HL-60 (cell line): ENCODE measurements around the gene FAAP24.
"Not testable (repeated sequence)": the region's sequence is repeated elsewhere in the genome, so short reads cannot be mapped to it uniquely, and the experiment has no call there.

Experiments
- DNase-seq, 2 experiments: peaks; one replicate each; pipeline ENCODE4 v3.0.0-alpha.2; 2010 to 2020; ENCODE audit warnings: low read depth in 1 of 2, low spot score in 1 of 2
- H3K27ac ChIP-seq: fragments of 250-450 bp; sonication (Bioruptor Pico); replicated peaks from 2 replicates; pipeline ENCODE4 v1.5.1; 2020; ENCODE audit warnings: mild to moderate bottlenecking, moderate library complexity
- H3K27me3 ChIP-seq: fragments of 250-450 bp; sonication (Bioruptor Pico); 2 replicates; pipeline ENCODE4 v1.5.1; 2021; ENCODE audit warnings: mild to moderate bottlenecking, moderate library complexity; ENCODE audit not compliant: insufficient read depth, poor library complexity, severe bottlenecking
- H3K4me3 ChIP-seq: replicated peaks from 2 replicates; pipeline ENCODE4 v1.5.1; 2011; ENCODE audit warnings: mild to moderate bottlenecking, control low read depth, low read length; ENCODE audit not compliant: insufficient read depth
- CTCF ChIP-seq: IDR thresholded peaks from one replicate; pipeline ENCODE4 v1.5.1; 2011; ENCODE audit warnings: low read length, control low read depth, inconsistent platforms; ENCODE audit not compliant: insufficient read depth
- GABPA ChIP-seq: IDR thresholded peaks from 2 replicates; pipeline ENCODE4 v1.6.1; 2012; ENCODE audit warnings: low read depth
- POLR2AphosphoS5 ChIP-seq: IDR thresholded peaks from 2 replicates; pipeline ENCODE4 v1.6.1; 2012; ENCODE audit warnings: low read depth
- SPI1 ChIP-seq: IDR thresholded peaks from 2 replicates; pipeline ENCODE4 v1.6.1; 2012; ENCODE audit warnings: low read depth, mild to moderate bottlenecking, borderline replicate concordance
- TF ChIP-seq, protein P1 (sequence below): IDR thresholded peaks from 2 replicates; pipeline ENCODE4 v1.6.1; 2012; ENCODE audit warnings: low read depth; ENCODE audit not compliant: insufficient replicate concordance

Gene FAAP24

GRCh38 chr19:33002126-33002865 lies 30.3 kb downstream of the FAAP24 start:
- DNase-seq, H3K4me3 ChIP-seq, H3K27me3 ChIP-seq, H3K27ac ChIP-seq: not testable (repeated sequence)

DNA sequence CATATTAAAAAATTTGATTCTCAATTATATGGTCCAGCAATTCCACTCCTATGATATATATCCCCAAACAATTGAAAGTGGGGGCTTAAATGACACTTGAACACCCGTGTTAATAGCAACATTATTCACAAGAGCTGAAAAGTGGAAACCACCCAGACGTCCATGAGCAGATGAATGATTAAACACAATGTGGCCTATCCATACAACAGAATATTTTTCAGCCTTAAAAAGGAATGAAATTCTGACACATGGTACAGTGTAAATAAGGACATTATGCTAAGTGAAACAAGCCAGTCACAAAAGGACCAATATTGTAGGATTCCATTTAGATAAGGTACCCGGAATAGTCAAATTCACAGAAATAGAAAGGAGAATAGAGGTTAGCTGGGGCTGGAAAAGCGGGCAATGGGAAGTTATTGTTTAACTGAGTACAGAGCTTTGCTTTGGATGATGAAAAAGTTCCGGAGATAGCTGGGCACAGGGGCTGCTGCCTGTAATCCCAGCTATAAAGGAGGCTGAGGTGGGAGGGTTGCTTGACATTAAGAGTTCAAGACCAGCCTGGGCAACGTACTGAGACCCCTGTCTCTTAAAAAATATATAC lies 31.5 kb downstream of the FAAP24 start:
- not testable (repeated sequence) for DNase-seq, H3K4me3 ChIP-seq, H3K27me3 ChIP-seq, H3K27ac ChIP-seq

GRCh38 chr19:33005440-33005839 lies 33.4 kb downstream of the FAAP24 start:
- Histone ChIP-seq H3K4me3 (no peak overlapping the region), H3K27me3 (no peaks in the 10 kb centered on the region), H3K27ac (no peak overlapping the region)
- DNase-seq, result no peak
- TF ChIP-seq GABPA (no peak), CTCF (no peak), POLR2AphosphoS5 (no peak), SPI1 (no peak)
- TF ChIP-seq, protein P1, sequence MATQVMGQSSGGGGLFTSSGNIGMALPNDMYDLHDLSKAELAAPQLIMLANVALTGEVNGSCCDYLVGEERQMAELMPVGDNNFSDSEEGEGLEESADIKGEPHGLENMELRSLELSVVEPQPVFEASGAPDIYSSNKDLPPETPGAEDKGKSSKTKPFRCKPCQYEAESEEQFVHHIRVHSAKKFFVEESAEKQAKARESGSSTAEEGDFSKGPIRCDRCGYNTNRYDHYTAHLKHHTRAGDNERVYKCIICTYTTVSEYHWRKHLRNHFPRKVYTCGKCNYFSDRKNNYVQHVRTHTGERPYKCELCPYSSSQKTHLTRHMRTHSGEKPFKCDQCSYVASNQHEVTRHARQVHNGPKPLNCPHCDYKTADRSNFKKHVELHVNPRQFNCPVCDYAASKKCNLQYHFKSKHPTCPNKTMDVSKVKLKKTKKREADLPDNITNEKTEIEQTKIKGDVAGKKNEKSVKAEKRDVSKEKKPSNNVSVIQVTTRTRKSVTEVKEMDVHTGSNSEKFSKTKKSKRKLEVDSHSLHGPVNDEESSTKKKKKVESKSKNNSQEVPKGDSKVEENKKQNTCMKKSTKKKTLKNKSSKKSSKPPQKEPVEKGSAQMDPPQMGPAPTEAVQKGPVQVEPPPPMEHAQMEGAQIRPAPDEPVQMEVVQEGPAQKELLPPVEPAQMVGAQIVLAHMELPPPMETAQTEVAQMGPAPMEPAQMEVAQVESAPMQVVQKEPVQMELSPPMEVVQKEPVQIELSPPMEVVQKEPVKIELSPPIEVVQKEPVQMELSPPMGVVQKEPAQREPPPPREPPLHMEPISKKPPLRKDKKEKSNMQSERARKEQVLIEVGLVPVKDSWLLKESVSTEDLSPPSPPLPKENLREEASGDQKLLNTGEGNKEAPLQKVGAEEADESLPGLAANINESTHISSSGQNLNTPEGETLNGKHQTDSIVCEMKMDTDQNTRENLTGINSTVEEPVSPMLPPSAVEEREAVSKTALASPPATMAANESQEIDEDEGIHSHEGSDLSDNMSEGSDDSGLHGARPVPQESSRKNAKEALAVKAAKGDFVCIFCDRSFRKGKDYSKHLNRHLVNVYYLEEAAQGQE, result no peak

DNA sequence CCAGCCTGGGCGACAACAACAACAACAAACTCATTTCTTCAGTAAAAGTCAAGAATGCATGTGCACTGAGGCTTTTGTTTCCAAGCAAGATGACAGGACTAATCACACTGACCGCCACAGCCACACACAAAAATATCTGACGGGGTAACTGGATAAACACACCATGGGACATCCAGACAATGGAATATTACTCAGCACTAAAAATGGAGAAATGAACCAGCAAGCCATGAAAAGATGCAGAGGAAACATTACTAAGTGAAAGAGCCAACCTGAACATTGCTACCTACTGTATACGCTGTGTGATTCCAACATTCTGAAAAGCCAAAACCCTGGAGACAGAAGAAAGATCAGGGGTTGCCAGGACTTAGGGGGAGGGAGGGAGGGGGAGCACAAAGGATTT lies 36.7 kb downstream of the FAAP24 start:
- Histone ChIP-seq H3K4me3 (no peak overlapping the region), H3K27ac (no peak overlapping the region)
- no peak for DNase-seq

DNA sequence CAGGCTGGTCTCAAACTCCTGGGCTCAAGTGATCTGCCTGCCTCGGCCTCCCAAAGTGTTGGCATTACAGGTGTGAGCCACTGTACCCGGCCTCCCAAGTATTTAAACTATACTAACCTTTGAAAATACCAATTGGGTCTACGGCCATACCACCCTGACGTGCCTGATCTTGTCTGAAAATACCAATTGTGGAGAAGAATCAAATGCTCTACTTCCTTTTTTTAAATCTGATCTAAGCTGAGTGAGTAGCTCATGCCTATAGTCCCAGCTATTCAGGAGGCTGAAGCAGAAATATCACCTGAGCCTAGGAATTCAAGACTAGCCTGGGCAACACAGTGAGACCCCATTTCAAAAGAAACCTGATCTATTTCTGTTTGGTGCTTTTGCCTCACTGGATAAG lies 38.8 kb downstream of the FAAP24 start:
- not testable (repeated sequence) for H3K27me3 ChIP-seq, DNase-seq, H3K4me3 ChIP-seq, H3K27ac ChIP-seq

More for the DNA sequence above, 36.7 kb downstream of the FAAP24 start:
- H3K27me3 ChIP-seq, result no peaks in the 10 kb centered on the region
- no peak for TF ChIP-seq POLR2AphosphoS5
- no peak for TF ChIP-seq CTCF
- TF ChIP-seq, protein P1, result no peak
- no peak for TF ChIP-seq SPI1
- no peak for TF ChIP-seq GABPA
